ENCODE data around the gene MEIOC.
"Not testable (repeated sequence)": the region's sequence is repeated elsewhere in the genome, so short reads cannot be mapped to it uniquely, and the experiment has no call there.

Gene MEIOC

GRCh38 chr17:44655983-44656710 lies at the start of gene MEIOC:
MEIOC (plus strand) TSS chr17:44656468; CDS start chr17:44656614, 146 bp downstream.
- DNase-seq (ENCODE audit: low read depth) = no peak

- DNase-seq (ENCODE audit: low read depth) = no peak
Measured at GRCh38 chr17:44606658-44607057, 49.6 kb upstream of the MEIOC start.

GRCh38 chr17:44607836-44608690 lies 48.2 kb upstream of the MEIOC start:
- DNase-seq (ENCODE audit: low read depth) = no peak

GRCh38 chr17:44608727-44609435 lies 47.4 kb upstream of the MEIOC start:
- DNase-seq (ENCODE audit: low read depth) = no peak

GRCh38 chr17:44610331-44610730 lies 45.9 kb upstream of the MEIOC start:
- no peak for DNase-seq (ENCODE audit: low read depth)

- DNase-seq (ENCODE audit: low read depth) = no peak
Measured at GRCh38 chr17:44610871-44611270, 45.4 kb upstream of the MEIOC start.

GRCh38 chr17:44614862-44615261 lies 41.4 kb upstream of the MEIOC start:
- DNase-seq (ENCODE audit: low read depth) = no peak

GRCh38 chr17:44618652-44619051 lies 37.6 kb upstream of the MEIOC start:
- DNase-seq (ENCODE audit: low read depth) = not testable (repeated sequence)

GRCh38 chr17:44623070-44623725 lies 33.1 kb upstream of the MEIOC start:
- DNase-seq (ENCODE audit: low read depth) = no peak

GRCh38 chr17:44627513-44628242 lies 28.6 kb upstream of the MEIOC start:
- DNase-seq (ENCODE audit: low read depth) = no peak

- no peak for DNase-seq (ENCODE audit: low read depth)
Measured at GRCh38 chr17:44628243-44629188, 27.8 kb upstream of the MEIOC start.

GRCh38 chr17:44629314-44629713 lies 27.0 kb upstream of the MEIOC start:
- DNase-seq (ENCODE audit: low read depth) = no peak

GRCh38 chr17:44630703-44631102 lies 25.6 kb upstream of the MEIOC start:
- DNase-seq (ENCODE audit: low read depth) = no peak

GRCh38 chr17:44633998-44634397 lies 22.3 kb upstream of the MEIOC start:
- no peak for DNase-seq (ENCODE audit: low read depth)

- not testable (repeated sequence) for DNase-seq (ENCODE audit: low read depth)
Measured at GRCh38 chr17:44634401-44634800, 21.9 kb upstream of the MEIOC start.

- DNase-seq (ENCODE audit: low read depth) = no peak
Measured at GRCh38 chr17:44636562-44636961, 19.7 kb upstream of the MEIOC start.

- DNase-seq (ENCODE audit: low read depth) = no peak
Measured at GRCh38 chr17:44637066-44637465, 19.2 kb upstream of the MEIOC start.

- no peak for DNase-seq (ENCODE audit: low read depth)
Measured at GRCh38 chr17:44642834-44643233, 13.4 kb upstream of the MEIOC start.

GRCh38 chr17:44645341-44645740 lies 10.9 kb upstream of the MEIOC start:
- DNase-seq (ENCODE audit: low read depth) = no peak

GRCh38 chr17:44646280-44646679 lies 10.0 kb upstream of the MEIOC start:
- no peak for DNase-seq (ENCODE audit: low read depth)

Data from activated gamma-delta T cell treated with anti-CD3 and anti-CD28 coated beads, Interleukin-2, amount 50 U/mL, for 16 hours (primary cell).